ENCODE measurements around the gene PPP4R3C. TPM values are rescaled to one million over a fixed set of nuclear protein-coding genes. Genes with fewer than 3 reads are reported as not detected.
"Not testable (repeated sequence)": the region's sequence is repeated elsewhere in the genome, so short reads cannot be mapped to it uniquely, and the experiment has no call there.

PPP4R3C gene
- not detected for total RNA-seq

- DNase-seq (ENCODE audit: low spot score in 2 of 2) = no peak
- H3K36me3 ChIP-seq = no peaks in the 10 kb centered on the region
- H3K27ac ChIP-seq = no peak within 1 kb of the TSS
- WGBS, 2 donors = 87 to 96% methylated on average over 13 to 14 of the region's 14 CpGs
- H3K4me1 ChIP-seq = no peaks in the 10 kb centered on the region
- no peak within 1 kb of the TSS for H3K4me3 ChIP-seq
- H3K27me3 ChIP-seq = no peaks in the 10 kb centered on the region
- no peak for TF ChIP-seq EP300 (IDR thresholded peaks at IDR 0.05)
- TF ChIP-seq, protein P1, sequence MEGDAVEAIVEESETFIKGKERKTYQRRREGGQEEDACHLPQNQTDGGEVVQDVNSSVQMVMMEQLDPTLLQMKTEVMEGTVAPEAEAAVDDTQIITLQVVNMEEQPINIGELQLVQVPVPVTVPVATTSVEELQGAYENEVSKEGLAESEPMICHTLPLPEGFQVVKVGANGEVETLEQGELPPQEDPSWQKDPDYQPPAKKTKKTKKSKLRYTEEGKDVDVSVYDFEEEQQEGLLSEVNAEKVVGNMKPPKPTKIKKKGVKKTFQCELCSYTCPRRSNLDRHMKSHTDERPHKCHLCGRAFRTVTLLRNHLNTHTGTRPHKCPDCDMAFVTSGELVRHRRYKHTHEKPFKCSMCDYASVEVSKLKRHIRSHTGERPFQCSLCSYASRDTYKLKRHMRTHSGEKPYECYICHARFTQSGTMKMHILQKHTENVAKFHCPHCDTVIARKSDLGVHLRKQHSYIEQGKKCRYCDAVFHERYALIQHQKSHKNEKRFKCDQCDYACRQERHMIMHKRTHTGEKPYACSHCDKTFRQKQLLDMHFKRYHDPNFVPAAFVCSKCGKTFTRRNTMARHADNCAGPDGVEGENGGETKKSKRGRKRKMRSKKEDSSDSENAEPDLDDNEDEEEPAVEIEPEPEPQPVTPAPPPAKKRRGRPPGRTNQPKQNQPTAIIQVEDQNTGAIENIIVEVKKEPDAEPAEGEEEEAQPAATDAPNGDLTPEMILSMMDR (IDR thresholded peaks at IDR 0.05) = no peak
- no peak for TF ChIP-seq POLR2A (IDR thresholded peaks at IDR 0.05)
- H3K9me3 ChIP-seq = no peaks in the 10 kb centered on the region
Measured at GRCh38 chrX:27463187-27463586, at the start of gene PPP4R3C. PPP4R3C (minus strand) TSS chrX:27463341; CDS start chrX:27463296, 45 bp downstream.

DNA sequence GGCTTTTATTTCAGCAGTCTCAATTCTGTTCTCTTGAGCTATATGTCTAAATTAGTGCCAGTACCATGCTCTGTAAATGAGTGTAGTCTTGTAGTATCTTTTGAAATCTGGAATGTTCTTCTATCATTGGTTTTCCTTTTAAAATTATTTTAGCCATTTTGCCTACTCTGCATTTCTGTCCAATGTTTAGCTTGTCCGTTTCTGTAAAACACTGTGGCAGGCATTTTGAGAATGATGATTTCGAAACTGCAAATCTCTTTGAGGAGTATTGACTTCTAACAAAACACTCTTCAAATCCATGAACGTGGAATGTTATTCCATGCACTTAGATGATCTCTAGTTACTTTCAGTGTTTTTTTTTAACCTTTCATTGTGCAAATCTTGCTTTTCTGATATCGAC, 28.3 kb upstream of the PPP4R3C start:
- H3K27ac ChIP-seq = no peak overlapping the region
- DNase-seq (ENCODE audit: low spot score in 2 of 2) = no peak
- no peak overlapping the region for H3K4me3 ChIP-seq
- 69% methylated on average over 4 of the region's 4 CpGs for WGBS, 2 donors
- TF ChIP-seq EP300 (IDR thresholded peaks at IDR 0.05) = no peak
- TF ChIP-seq POLR2A (IDR thresholded peaks at IDR 0.05) = no peak
- TF ChIP-seq, protein P1 (IDR thresholded peaks at IDR 0.05) = no peak
- no peaks in the 10 kb centered on the region for H3K27me3 ChIP-seq
- no peaks in the 10 kb centered on the region for H3K9me3 ChIP-seq
- no peaks in the 10 kb centered on the region for H3K4me1 ChIP-seq
- no peaks in the 10 kb centered on the region for H3K36me3 ChIP-seq

GRCh38 chrX:27466051-27466450, 2.9 kb upstream of the PPP4R3C start:
- Histone ChIP-seq H3K36me3 (no peaks in the 10 kb centered on the region), H3K4me1 (no peaks in the 10 kb centered on the region), H3K27me3 (no peaks in the 10 kb centered on the region), H3K4me3 (no peak overlapping the region), H3K9me3 (no peaks in the 10 kb centered on the region), H3K27ac (no peak overlapping the region)
- DNase-seq (ENCODE audit: low spot score in 2 of 2) = no peak
- WGBS, 2 donors = 22 to 28% methylated on average over 1 of the region's 1 CpG
- TF ChIP-seq EP300 (IDR thresholded peaks at IDR 0.05) (no peak), POLR2A (IDR thresholded peaks at IDR 0.05) (no peak)
- TF ChIP-seq, protein P1 (IDR thresholded peaks at IDR 0.05) = no peak

DNA sequence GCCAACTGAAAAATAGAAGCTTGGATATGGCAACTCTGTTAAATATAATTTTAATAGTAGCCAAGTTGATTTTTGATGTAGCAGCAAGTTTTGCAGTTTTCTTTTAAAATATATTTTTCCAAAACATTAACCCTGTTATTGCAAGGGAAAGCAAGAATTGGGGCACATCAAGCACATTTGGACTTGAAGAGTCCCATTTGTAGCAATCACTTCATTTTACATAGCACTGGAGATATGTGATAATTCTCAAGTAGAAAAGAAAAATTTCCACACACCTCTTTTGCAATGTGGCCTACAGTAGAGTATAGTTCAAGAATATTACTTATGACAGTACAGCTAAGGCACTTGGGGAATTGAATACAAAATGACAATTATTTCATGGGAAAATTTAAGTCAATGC, 1.9 kb upstream of the PPP4R3C start:
- Histone ChIP-seq H3K9me3 (no peaks in the 10 kb centered on the region), H3K4me1 (no peaks in the 10 kb centered on the region), H3K27me3 (no peaks in the 10 kb centered on the region), H3K4me3 (no peak overlapping the region), H3K36me3 (no peaks in the 10 kb centered on the region), H3K27ac (no peak overlapping the region)
- no peak for DNase-seq (ENCODE audit: low spot score in 2 of 2)
- TF ChIP-seq EP300 (IDR thresholded peaks at IDR 0.05) (no peak), POLR2A (IDR thresholded peaks at IDR 0.05) (no peak)
- TF ChIP-seq, protein P1 (IDR thresholded peaks at IDR 0.05) = no peak

DNA sequence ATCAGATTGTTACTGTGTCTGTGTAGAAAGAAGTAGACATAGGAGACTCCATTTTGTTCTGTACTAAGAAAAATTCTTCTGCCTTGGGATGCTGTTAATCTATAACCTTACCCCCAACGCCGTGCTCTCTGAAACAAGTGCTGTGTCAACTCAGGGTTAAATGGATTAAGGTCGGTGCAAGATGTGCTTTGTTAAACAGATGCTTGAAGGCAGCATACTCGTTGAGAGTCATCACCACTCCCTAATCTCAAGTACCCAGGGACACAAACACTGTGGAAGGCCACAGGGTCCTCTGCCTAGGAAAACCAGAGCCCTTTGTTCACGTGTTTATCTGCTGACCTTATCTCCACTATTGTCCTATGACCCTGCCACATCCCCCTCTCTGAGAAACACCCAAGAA, 4.0 kb downstream of the PPP4R3C start:
- not testable (repeated sequence) for DNase-seq (ENCODE audit: low spot score in 2 of 2); H3K9me3 ChIP-seq; H3K4me3 ChIP-seq; H3K4me1 ChIP-seq; H3K27ac ChIP-seq; H3K36me3 ChIP-seq; H3K27me3 ChIP-seq
- WGBS, 2 donors = 67 to 73% methylated on average over 1 to 5 of the region's 5 CpGs

GRCh38 chrX:27458544-27458943, 4.6 kb downstream of the PPP4R3C start:
- 69 to 88% methylated on average over 17 to 29 of the region's 30 CpGs for WGBS, 2 donors
- not testable (repeated sequence) for H3K9me3 ChIP-seq; H3K4me3 ChIP-seq; H3K36me3 ChIP-seq; H3K4me1 ChIP-seq; H3K27ac ChIP-seq; DNase-seq (ENCODE audit: low spot score in 2 of 2); H3K27me3 ChIP-seq
